Right lobe of liver (tissue), 4 donors: ENCODE results near the gene MS4A18.

Experiments used
- POLR2A ChIP-seq: fragments of 450-650 bp; IDR thresholded peaks from one replicate; pipeline ENCODE4 v1.6.1; 2017; ENCODE audit warnings: antibody characterized with exemption, mild to moderate bottlenecking
- TF ChIP-seq, protein P1 (sequence below), 4 donors: fragments of 200-600 bp in 3 of 4; fragments of 450-650 bp in 1 of 4; IDR thresholded peaks; one replicate each; pipeline versions ENCODE4 v1.5.1 to v1.8.0; 2016 to 2022; ENCODE audit warnings: antibody characterized with exemption in 4 of 4, mild to moderate bottlenecking in 2 of 4
- donor health status: DM: no; HTN: no; CAD: no.
- donor health status: DM: no; HTN: no; CAD: no.
- donor health status: DM: no; HTN: yes; CAD: no.

- TF ChIP-seq, protein P1, sequence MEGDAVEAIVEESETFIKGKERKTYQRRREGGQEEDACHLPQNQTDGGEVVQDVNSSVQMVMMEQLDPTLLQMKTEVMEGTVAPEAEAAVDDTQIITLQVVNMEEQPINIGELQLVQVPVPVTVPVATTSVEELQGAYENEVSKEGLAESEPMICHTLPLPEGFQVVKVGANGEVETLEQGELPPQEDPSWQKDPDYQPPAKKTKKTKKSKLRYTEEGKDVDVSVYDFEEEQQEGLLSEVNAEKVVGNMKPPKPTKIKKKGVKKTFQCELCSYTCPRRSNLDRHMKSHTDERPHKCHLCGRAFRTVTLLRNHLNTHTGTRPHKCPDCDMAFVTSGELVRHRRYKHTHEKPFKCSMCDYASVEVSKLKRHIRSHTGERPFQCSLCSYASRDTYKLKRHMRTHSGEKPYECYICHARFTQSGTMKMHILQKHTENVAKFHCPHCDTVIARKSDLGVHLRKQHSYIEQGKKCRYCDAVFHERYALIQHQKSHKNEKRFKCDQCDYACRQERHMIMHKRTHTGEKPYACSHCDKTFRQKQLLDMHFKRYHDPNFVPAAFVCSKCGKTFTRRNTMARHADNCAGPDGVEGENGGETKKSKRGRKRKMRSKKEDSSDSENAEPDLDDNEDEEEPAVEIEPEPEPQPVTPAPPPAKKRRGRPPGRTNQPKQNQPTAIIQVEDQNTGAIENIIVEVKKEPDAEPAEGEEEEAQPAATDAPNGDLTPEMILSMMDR (IDR thresholded peaks at IDR 0.05) = no peak
- TF ChIP-seq POLR2A = no peak
These were observed 66.2 kb downstream of the MS4A18 start for GRCh38 chr11:60790726-60791125.
